Uterus (tissue), 4 donors: ENCODE results near the gene DBI. TPM values are rescaled to one million over a fixed set of nuclear protein-coding genes. Genes with fewer than 3 reads are reported as not detected.

Experiments
- DNase-seq, 2 donors: peaks; one replicate each; pipeline ENCODE4 v3.0.0-alpha.2; 2019 to 2020
- H3K27ac ChIP-seq, 2 donors: fragments of 200-600 bp; sonication (generic); 1 replicate in 1 of 2; 2 replicates in 1 of 2; pipeline ENCODE4 v1.5.1; 2016 to 2018
- H3K27me3 ChIP-seq, 2 donors: fragments of 200-600 bp; sonication (generic); one replicate each; pipeline ENCODE4 v1.5.1; 2018 to 2019; ENCODE audit warnings: control low read depth in 1 of 2
- H3K36me3 ChIP-seq, 2 donors: fragments of 200-600 bp; sonication (generic); one replicate each; pipeline ENCODE4 v1.5.1; 2019; ENCODE audit warnings: control low read depth in 1 of 2
- H3K4me1 ChIP-seq, 2 donors: fragments of 200-600 bp; sonication (generic); one replicate each; pipeline ENCODE4 v1.5.1; 2018 to 2019; ENCODE audit warnings: control low read depth in 1 of 2
- H3K4me3 ChIP-seq, 2 donors: fragments of 200-600 bp; sonication (generic); 1 replicate in 1 of 2; 2 replicates in 1 of 2; pipeline ENCODE4 v1.5.1; 2018 to 2019; ENCODE audit warnings: mild to moderate bottlenecking in 1 of 2
- H3K9me3 ChIP-seq, 2 donors: fragments of 200-600 bp; sonication (generic); one replicate each; pipeline ENCODE4 v1.5.1; 2019; ENCODE audit warnings: control low read depth in 1 of 2
- POLR2A ChIP-seq, 2 donors: fragments of 450-650 bp; IDR thresholded peaks; one replicate each; pipeline ENCODE4 v1.6.1; 2016; ENCODE audit warnings: antibody characterized with exemption in 2 of 2, mild to moderate bottlenecking in 1 of 2, moderate library complexity in 1 of 2
- intact Hi-C: fragments of 100-400 bp; cut with DNase I; formaldehyde crosslinking; loops from one replicate; pipeline ENCODE4 v1.15.1; 2023; ENCODE audit warnings: low total_unique reads
- total RNA-seq, 4 donors: library from RNA; depleted of rRNA in 3 of 4; stranded (reverse); fragments of >200 nt in 3 of 4; gene quantifications; one replicate each; pipeline versions ENCODE4 v1.1.0 to v1.2.4, GENCODE V29; 2014 to 2023
- TF ChIP-seq, protein P1 (sequence below), 4 experiments: fragments of 200-600 bp in 2 of 4; fragments of 450-650 bp in 2 of 4; sonication (generic) in 2 of 4; IDR thresholded peaks; one replicate each; pipeline ENCODE4 v1.5.1; 2016 to 2019; ENCODE audit warnings: antibody characterized with exemption in 4 of 4, mild to moderate bottlenecking in 2 of 4, moderate library complexity in 1 of 4
- donor health status: DM: yes; HTN: yes; CAD: no.

The DBI gene
- total RNA-seq, result 10 to 100 TPM in 3 of 4 donors, 1 to 10 TPM in 1; 2.6 to 46.8 (median 33.7) TPM

GRCh38 chr2:119366649-119367471, at the start of gene DBI, which contains the start of gene C2orf76:
TSS of gene DBI (plus strand) at chr2:119366977. CDS start at chr2:119367052, 75 bp downstream.
TSS of gene C2orf76 (minus strand) at chr2:119366834. CDS start at chr2:119339959, 26,875 bp downstream.
- Histone ChIP-seq H3K36me3 (no peaks in the 10 kb centered on the region), H3K9me3 (no peaks in the 10 kb centered on the region), H3K27me3 (no peaks in the 10 kb centered on the region), H3K4me1 (peaks cover 0 to 7% of the 10 kb centered on the region in 2 donors), H3K27ac (peak within 1 kb of the TSS; percentile 80 to 82), H3K4me3 (peak within 1 kb of the TSS; percentile 65 to 90)
- intact Hi-C loops, result no loop called here
- peak; percentile 91 to 96 for DNase-seq
- TF ChIP-seq, protein P1, sequence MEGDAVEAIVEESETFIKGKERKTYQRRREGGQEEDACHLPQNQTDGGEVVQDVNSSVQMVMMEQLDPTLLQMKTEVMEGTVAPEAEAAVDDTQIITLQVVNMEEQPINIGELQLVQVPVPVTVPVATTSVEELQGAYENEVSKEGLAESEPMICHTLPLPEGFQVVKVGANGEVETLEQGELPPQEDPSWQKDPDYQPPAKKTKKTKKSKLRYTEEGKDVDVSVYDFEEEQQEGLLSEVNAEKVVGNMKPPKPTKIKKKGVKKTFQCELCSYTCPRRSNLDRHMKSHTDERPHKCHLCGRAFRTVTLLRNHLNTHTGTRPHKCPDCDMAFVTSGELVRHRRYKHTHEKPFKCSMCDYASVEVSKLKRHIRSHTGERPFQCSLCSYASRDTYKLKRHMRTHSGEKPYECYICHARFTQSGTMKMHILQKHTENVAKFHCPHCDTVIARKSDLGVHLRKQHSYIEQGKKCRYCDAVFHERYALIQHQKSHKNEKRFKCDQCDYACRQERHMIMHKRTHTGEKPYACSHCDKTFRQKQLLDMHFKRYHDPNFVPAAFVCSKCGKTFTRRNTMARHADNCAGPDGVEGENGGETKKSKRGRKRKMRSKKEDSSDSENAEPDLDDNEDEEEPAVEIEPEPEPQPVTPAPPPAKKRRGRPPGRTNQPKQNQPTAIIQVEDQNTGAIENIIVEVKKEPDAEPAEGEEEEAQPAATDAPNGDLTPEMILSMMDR (IDR thresholded peaks at IDR 0.05), result peak in 1 of 4 experiments; percentile 26
- TF ChIP-seq POLR2A (IDR thresholded peaks at IDR 0.05), result peak; percentile 75 to 85

DNA sequence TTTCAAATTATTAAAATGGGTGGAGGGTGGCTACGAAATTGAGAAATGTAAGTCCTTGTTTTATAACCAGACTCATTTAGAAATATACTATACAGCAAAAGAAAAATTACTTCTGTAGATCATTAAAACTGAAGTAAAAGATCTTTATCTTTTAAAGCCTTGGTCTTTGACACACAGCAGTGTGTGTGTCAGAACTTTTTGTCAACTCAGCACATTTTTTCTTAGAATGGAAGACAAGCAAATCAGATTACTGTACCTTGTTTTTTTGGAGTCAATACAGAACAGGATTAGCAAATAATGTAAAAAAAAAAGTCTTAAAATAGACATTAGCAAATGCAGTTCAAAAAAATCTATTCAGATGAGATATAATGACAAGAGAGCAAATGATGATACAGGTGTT, 49.2 kb upstream of the DBI start:
- Histone ChIP-seq H3K9me3 (no peaks in the 10 kb centered on the region), H3K4me1 (no peaks in the 10 kb centered on the region), H3K27ac (no peak overlapping the region), H3K4me3 (no peak overlapping the region), H3K27me3 (no peaks in the 10 kb centered on the region), H3K36me3 (no peaks in the 10 kb centered on the region)
- TF ChIP-seq, protein P1 (IDR thresholded peaks at IDR 0.05), result no peak
- no peak for TF ChIP-seq POLR2A (IDR thresholded peaks at IDR 0.05)
- DNase-seq, result no peak
- intact Hi-C loops, result no loop called here

DNA sequence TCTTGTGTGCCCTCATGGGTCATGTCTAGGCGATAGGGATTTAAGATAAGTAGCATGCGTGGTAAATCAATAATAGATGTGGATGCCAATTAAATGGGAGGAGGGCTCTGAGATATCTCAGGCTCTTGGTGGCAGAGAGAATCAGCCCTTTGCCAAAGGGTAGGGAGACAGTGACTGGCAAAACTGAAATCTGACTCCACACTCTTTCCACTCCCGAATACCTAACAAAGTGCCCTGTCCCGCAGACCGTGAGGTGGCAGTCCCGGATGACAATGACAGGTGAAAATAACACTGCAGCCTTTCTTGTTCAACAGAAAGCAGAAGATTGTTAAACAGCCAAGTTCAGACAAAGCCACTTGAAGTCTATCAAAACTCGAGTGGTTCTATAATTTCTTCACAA, 47.2 kb upstream of the DBI start:
- no peaks in the 10 kb centered on the region for H3K36me3 ChIP-seq
- H3K4me1 ChIP-seq, result no peaks in the 10 kb centered on the region
- no peak for DNase-seq
- H3K9me3 ChIP-seq, result no peaks in the 10 kb centered on the region
- no peaks in the 10 kb centered on the region for H3K27me3 ChIP-seq
- H3K27ac ChIP-seq, result no peak overlapping the region
- H3K4me3 ChIP-seq, result no peak overlapping the region
- TF ChIP-seq, protein P1 (IDR thresholded peaks at IDR 0.05), result no peak
- TF ChIP-seq POLR2A (IDR thresholded peaks at IDR 0.05), result no peak
- intact Hi-C loops, result no loop called here

GRCh38 chr2:119323459-119323858, 43.3 kb upstream of the DBI start:
- no peak for DNase-seq
- Histone ChIP-seq H3K27me3 (no peaks in the 10 kb centered on the region), H3K4me1 (no peaks in the 10 kb centered on the region), H3K9me3 (no peaks in the 10 kb centered on the region), H3K27ac (no peak overlapping the region), H3K36me3 (no peaks in the 10 kb centered on the region), H3K4me3 (no peak overlapping the region)
- intact Hi-C loops, result no loop called here
- TF ChIP-seq, protein P1 (IDR thresholded peaks at IDR 0.05), result no peak
- TF ChIP-seq POLR2A (IDR thresholded peaks at IDR 0.05), result no peak

GRCh38 chr2:119324685-119325270, 42.0 kb upstream of the DBI start:
- H3K27ac ChIP-seq, result no peak overlapping the region
- no peaks in the 10 kb centered on the region for H3K9me3 ChIP-seq
- no peaks in the 10 kb centered on the region for H3K36me3 ChIP-seq
- H3K4me1 ChIP-seq, result no peaks in the 10 kb centered on the region
- DNase-seq, result no peak
- no peak overlapping the region for H3K4me3 ChIP-seq
- H3K27me3 ChIP-seq, result no peaks in the 10 kb centered on the region
- TF ChIP-seq, protein P1 (IDR thresholded peaks at IDR 0.05), result no peak
- TF ChIP-seq POLR2A (IDR thresholded peaks at IDR 0.05), result no peak
- intact Hi-C loops, result no loop called here
